Suprapubic skin (tissue), 4 donors: ENCODE data around the gene MC2R.

Source experiments
- EP300 ChIP-seq: sonication (generic); formaldehyde crosslinking; IDR thresholded peaks from one replicate; pipeline ENCODE4 v1.6.1; 2017; ENCODE audit warnings: antibody characterized with exemption
- POLR2AphosphoS5 ChIP-seq, 3 donors: sonication (generic); formaldehyde crosslinking; IDR thresholded peaks; one replicate each; pipeline ENCODE4 v1.6.1; 2017; ENCODE audit warnings: antibody characterized with exemption in 3 of 3

DNA sequence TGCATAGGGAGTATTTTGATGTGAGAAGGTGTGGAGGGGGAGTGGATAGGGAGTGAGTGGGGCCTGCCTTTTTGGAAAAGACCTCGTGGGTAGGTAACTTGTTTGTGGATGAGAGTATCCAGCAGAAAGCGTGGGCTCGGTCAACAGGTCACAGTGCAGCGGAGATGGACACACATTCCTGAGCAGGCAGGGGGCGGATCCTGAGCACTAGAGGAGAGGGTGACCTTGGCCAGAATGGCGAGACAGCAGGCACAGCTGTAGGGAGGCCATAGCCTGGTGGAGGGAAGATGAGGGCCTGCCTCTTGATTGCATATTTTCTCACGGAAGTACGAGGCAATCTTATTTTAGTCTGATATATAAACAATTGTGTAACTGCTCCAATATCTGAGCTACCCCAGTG is 3.6 kb upstream of the MC2R start:
- TF ChIP-seq EP300: no peak
- no peak for TF ChIP-seq POLR2AphosphoS5 (IDR thresholded peaks at IDR 0.05)
